Ovary (tissue), 9 donors: Measurements from ENCODE around the gene GSTP1. TPM values are rescaled to one million over a fixed set of nuclear protein-coding genes. Genes with fewer than 3 reads are reported as not detected.

Source experiments
- DNase-seq, 5 donors: peaks; one replicate each; pipeline ENCODE4 v3.0.0-alpha.2; 2019 to 2020
- H3K27ac ChIP-seq, 2 donors: fragments of 200-600 bp; one replicate each; pipeline versions ENCODE4 v1.5.1 to v1.8.0; 2019 to 2022
- H3K27me3 ChIP-seq: fragments of 200-600 bp; one replicate; pipeline ENCODE4 v1.8.0; 2022
- H3K36me3 ChIP-seq: fragments of 200-600 bp; sonication (generic); one replicate; pipeline ENCODE4 v1.5.1; 2019
- H3K4me1 ChIP-seq: one replicate; pipeline ENCODE4 v1.8.1; 2013; ENCODE audit warnings: mild to moderate bottlenecking, moderate library complexity; ENCODE audit not compliant: insufficient read depth
- H3K4me3 ChIP-seq: fragments of 200-600 bp; sonication (generic); one replicate; pipeline ENCODE4 v1.5.1; 2017
- H3K9me3 ChIP-seq, 2 donors: fragments of 200-600 bp in 1 of 2; sonication (generic) in 1 of 2; one replicate each; pipeline versions ENCODE4 v1.5.1 to v1.8.1; 2013 to 2019; ENCODE audit warnings: mild to moderate bottlenecking in 1 of 2, moderate library complexity in 1 of 2
- CTCF ChIP-seq, 3 donors: fragments of 450-650 bp in 2 of 3; fragments of 200-600 bp in 1 of 3; IDR thresholded peaks; one replicate each; pipeline versions ENCODE4 v1.5.1 to v1.8.0; 2016 to 2022; ENCODE audit warnings: antibody characterized with exemption in 3 of 3, mild to moderate bottlenecking in 1 of 3
- EP300 ChIP-seq: sonication (generic); formaldehyde crosslinking; IDR thresholded peaks from one replicate; pipeline ENCODE4 v1.6.1; 2017; ENCODE audit warnings: antibody characterized with exemption
- POLR2A ChIP-seq: fragments of 450-650 bp; IDR thresholded peaks from one replicate; pipeline ENCODE4 v1.6.1; 2017; ENCODE audit warnings: antibody characterized with exemption, mild to moderate bottlenecking, moderate library complexity
- WGBS, 3 donors: extraction: QIAGEN DNeasy Blood & Tissue Kit in 1 of 3; methylation state at CpG; one replicate each; pipeline versions ENCODE4 v1.1.5 to v1.1.7; 2013 to 2017; 5-methylcytosine and 5-hydroxymethylcytosine counted together
- intact Hi-C, 4 donors: fragments of 100-400 bp; cut with DNase I; formaldehyde crosslinking; loops; one replicate each; pipeline versions ENCODE4 v1.11.0 to v1.15.1; 2022 to 2023
- polyA plus RNA-seq, 2 donors: library from polyadenylated mRNA; stranded (reverse); fragments of 200-250 nt in 1 of 2; fragments of 350-450 nt in 1 of 2; fragmentation: Illumina TruSeq in 1 of 2; extraction: RNeasy Lipid Tissue Mini Kit (QIAGEN cat#74804) in 1 of 2; gene quantifications; one replicate each; pipeline ENCODE4 v1.2.3, GENCODE V29; 2013 to 2014
- total RNA-seq, 7 donors: library from RNA; depleted of rRNA in 2 of 7; stranded (reverse); fragments of >200 nt in 2 of 7; fragmentation: NEBNext Ultra II Directional in 3 of 7; extraction: Animal tissue kit (Norgen Biotek cat#: 25700) in 3 of 7; gene quantifications; one replicate each; pipeline versions ENCODE4 v1.1.0 to v1.2.4, GENCODE V29; 2016 to 2023
- donor health status: DM: no; HTN: no; CAD: no; lungs with moderate emphysema.
- donor health status: DM: no; HTN: no; CAD: no.
- donor health status: Bipolar disorder and iron deficiency.
- donor health status: DM: yes; HTN: yes; CAD: no.
- donor health status: DM: no; HTN: no; CAD: no.
- donor health status: DM: yes; HTN: yes; CAD: no.

The GSTP1 gene
- total and polyA plus RNA-seq, 9 donors: 189 to 1,321 (median 459) TPM

DNA sequence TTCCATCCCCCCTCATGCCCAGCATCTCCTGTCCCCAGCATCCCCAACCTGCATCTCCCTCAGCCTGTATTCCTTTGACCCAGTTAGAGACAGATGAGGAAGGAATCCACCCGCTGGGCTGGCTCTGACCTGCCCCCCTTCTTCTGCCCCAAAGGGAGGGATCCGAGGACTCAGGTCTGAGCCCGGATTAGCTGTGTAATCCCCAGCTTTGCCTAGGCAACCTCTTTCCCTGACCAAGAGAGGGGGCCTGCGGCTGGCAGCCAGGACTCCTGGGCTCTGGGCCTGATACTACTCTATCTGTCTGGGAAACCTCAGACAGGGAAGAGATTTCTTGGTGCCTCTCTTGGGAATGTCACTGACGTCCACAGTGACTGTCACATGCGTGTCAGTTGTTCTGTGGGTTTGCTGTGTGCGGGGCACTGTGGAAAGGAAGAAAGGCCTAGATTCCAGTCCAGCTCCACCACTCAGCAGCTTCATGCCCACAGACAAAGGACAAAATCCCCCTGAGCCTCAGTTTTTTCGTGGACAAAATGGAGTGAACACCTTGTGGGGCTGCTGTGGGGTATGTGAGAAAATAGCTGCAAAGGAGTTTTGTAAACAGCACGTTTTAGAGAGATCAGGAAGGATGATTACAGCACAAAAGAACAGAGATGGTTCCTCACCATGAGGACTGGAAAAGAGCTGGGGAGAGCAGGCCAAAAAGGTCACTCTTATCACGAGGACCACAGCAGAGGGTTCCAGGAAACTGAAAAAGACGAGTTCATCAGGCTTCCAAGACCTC, 21.8 kb downstream of the GSTP1 start:
- no peaks in the 10 kb centered on the region for H3K9me3 ChIP-seq
- no peak for TF ChIP-seq POLR2A
- TF ChIP-seq CTCF (IDR thresholded peaks at IDR 0.05): no peak
- no peak for TF ChIP-seq EP300
- no peaks in the 10 kb centered on the region for H3K27me3 ChIP-seq
- no peak for DNase-seq
- intact Hi-C loops: no loop called here
- no peak overlapping the region for H3K27ac ChIP-seq
- H3K4me1 ChIP-seq: peaks cover 8% of the 10 kb centered on the region
- WGBS, 3 donors: 64 to 71% (median 69%) methylated on average over 11 of the region's 11 CpGs
- no peak overlapping the region for H3K4me3 ChIP-seq
- no peaks in the 10 kb centered on the region for H3K36me3 ChIP-seq

GRCh38 chr11:67606093-67606491, 22.5 kb downstream of the GSTP1 start:
- Histone ChIP-seq H3K4me1 (peaks cover 8% of the 10 kb centered on the region), H3K9me3 (no peaks in the 10 kb centered on the region), H3K36me3 (no peaks in the 10 kb centered on the region), H3K27me3 (no peaks in the 10 kb centered on the region), H3K4me3 (peak overlapping the region; percentile 90), H3K27ac (peak overlapping the region in 1 of 2 donors; percentile 67)
- intact Hi-C loops: no loop called here
- WGBS, 3 donors: 24 to 30% (median 26%) methylated on average over 11 to 17 of the region's 17 CpGs
- TF ChIP-seq CTCF (IDR thresholded peaks at IDR 0.05) (no peak), POLR2A (no peak), EP300 (no peak)
- DNase-seq: peak in 3 of 5 donors; percentile 44 to 56 (median 48)

DNA sequence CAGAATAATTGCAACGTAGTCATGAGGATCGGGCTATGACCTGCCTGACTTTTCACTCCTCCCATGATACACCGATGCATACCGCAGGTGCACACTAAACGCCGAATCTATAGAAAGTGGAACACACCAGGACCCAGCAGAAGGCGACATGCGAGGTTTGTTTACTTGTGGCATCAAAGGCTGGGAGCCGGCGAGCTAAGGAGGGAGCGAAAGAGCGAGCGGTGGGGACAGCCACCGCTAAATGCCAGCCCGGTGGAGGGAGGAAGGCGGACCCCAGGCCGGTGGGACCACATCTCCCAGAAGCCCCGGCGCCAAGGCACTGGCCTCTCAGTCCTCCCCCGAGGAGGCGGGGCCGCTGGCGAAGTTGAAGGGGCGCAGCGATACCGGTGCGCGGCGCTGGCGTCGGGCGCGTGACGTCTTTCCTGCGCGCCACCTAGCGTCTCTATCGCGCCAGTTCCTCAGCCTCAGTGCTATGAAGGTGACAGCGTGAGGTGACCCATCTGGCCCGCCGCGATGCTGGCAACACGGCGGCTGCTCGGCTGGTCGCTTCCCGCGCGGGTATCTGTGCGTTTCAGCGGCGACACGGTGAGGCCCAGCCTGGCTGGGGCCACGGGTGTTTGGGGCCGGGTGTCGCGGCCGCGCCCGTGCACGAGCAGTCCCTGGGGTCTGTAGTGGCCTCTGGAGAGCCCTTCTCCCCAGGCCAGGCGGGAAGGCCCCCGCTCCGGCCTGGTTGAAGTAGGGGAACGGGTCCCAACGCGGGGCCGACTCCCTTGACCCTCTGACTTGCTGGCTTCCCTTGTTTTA, 23.1 kb downstream of the GSTP1 start, which contains the start of gene NDUFV1:
Gene NDUFV1, plus strand, starts transcription at position 445 of the 804 bp plus-strand sequence. Its CDS starts 69 bp downstream, at position 514.
- peak; percentile 96 to 98 (median 97) for DNase-seq
- TF ChIP-seq EP300 (no peak), CTCF (IDR thresholded peaks at IDR 0.05) (peak; percentile 55 to 94 (median 88)), POLR2A (peak; percentile 51)
- 0 to 1% (median 1%) methylated on average over 29 to 69 of the region's 69 CpGs for WGBS, 3 donors
- Histone ChIP-seq H3K9me3 (no peaks in the 10 kb centered on the region), H3K4me3 (peak within 1 kb of the TSS; percentile 90), H3K27me3 (no peaks in the 10 kb centered on the region), H3K27ac (peak within 1 kb of the TSS; percentile 54 to 67), H3K36me3 (no peaks in the 10 kb centered on the region), H3K4me1 (peaks cover 8% of the 10 kb centered on the region)
- intact Hi-C loops: no loop called here

- peak overlapping the region; percentile 54 to 67 for H3K27ac ChIP-seq
Observed at GRCh38 chr11:67607507-67607906, 23.9 kb downstream of the GSTP1 start.

More at GRCh38 chr11:67607507-67607906, 23.9 kb downstream of the GSTP1 start:
- Histone ChIP-seq H3K4me3 (peak overlapping the region; percentile 90), H3K27me3 (no peaks in the 10 kb centered on the region), H3K4me1 (peaks cover 8% of the 10 kb centered on the region), H3K9me3 (no peaks in the 10 kb centered on the region), H3K36me3 (no peaks in the 10 kb centered on the region)
- WGBS, 3 donors: 30 to 49% (median 31%) methylated on average over 9 of the region's 9 CpGs
- DNase-seq: no peak
- no peak for TF ChIP-seq CTCF (IDR thresholded peaks at IDR 0.05)
- no peak for TF ChIP-seq POLR2A
- intact Hi-C loops: no loop called here
